GM12878 (cell line): Measurements from ENCODE around the gene MEGF11.

ENCODE experiments used
- CBX5 ChIP-seq: sonication (generic); IDR thresholded peaks from 2 replicates; pipeline ENCODE4 v1.6.1; 2016; ENCODE audit warnings: low read depth, moderate library complexity, mild to moderate bottlenecking, inconsistent platforms
- CHD1 ChIP-seq: IDR thresholded peaks from 2 replicates; pipeline ENCODE4 v1.6.1; 2012; ENCODE audit warnings: low read depth, low read length, improper control_type of control experiment
- CREB1 ChIP-seq: IDR thresholded peaks from 2 replicates; pipeline ENCODE4 v1.6.1; 2012; ENCODE audit warnings: low read depth, mild to moderate bottlenecking, inconsistent platforms
- CTCF ChIP-seq, 3 experiments: IDR thresholded peaks in 2 of 3; conservative IDR thresholded peaks in 1 of 3; 2 replicates each; pipeline ENCODE4 v1.5.1; 2011; ENCODE audit warnings: low read depth in 3 of 3, low read length in 3 of 3, mild to moderate bottlenecking in 3 of 3, control low read depth in 2 of 3, moderate library complexity in 2 of 3, inconsistent platforms in 1 of 3, mixed read lengths in 1 of 3; ENCODE audit not compliant: control insufficient read depth in 2 of 3, insufficient read depth in 1 of 3; ENCODE audit errors: extremely low read depth in 1 of 3
- JUND ChIP-seq: IDR thresholded peaks from 2 replicates; pipeline ENCODE4 v1.6.1; 2012; ENCODE audit warnings: low read depth, mild to moderate bottlenecking, low read length, improper control_type of control experiment, moderate library complexity
- NRF1 ChIP-seq: conservative IDR thresholded peaks from 2 replicates; pipeline ENCODE4 v1.6.1; 2011; ENCODE audit warnings: mild to moderate bottlenecking, low read depth, low read length, improper control_type of control experiment
- RAD21 ChIP-seq: IDR thresholded peaks from 2 replicates; pipeline ENCODE4 v1.6.1; 2011; ENCODE audit warnings: mild to moderate bottlenecking, low read depth, low read length, moderate library complexity; ENCODE audit not compliant: insufficient read depth
- REST ChIP-seq: IDR thresholded peaks from 2 replicates; pipeline ENCODE4 v1.6.1; 2012; ENCODE audit warnings: mild to moderate bottlenecking, low read depth, low read length
- TCF7 ChIP-seq: IDR thresholded peaks from 2 replicates; pipeline ENCODE4 v1.6.1; 2014; ENCODE audit warnings: antibody characterized with exemption, borderline replicate concordance
- ZNF274 ChIP-seq: IDR thresholded peaks from one replicate; pipeline ENCODE4 v1.8.0; 2011; ENCODE audit not compliant: insufficient read length, insufficient read depth
- ZSCAN29 ChIP-seq: fragments of 450-650 bp; IDR thresholded peaks from 2 replicates; pipeline ENCODE4 v1.6.1; 2017; ENCODE audit warnings: mild to moderate bottlenecking, moderate library complexity

DNA sequence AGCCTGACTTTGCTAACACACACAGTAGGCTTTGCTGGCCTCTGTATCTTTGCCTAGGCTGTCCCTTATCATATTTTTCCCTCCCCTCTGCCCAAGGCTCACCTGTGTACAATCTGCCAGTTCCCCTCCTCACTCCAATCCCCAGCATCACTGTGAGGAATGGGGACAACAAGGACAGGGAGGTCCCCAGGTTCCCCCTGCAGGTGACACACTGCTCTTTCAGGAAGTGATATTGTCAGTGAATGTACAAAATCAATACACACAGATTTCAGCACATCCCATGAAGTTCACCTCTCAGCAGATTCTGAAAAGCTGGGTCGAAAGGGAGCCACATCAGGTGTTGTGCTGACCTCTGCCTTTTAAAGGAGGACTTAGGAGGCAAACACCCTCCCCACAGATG lies 206.8 kb downstream of the MEGF11 start:
- TF ChIP-seq REST (no peak), CTCF (IDR thresholded peaks at IDR 0.05 in 2 of 3, conservative IDR thresholded peaks at IDR 0.05 in 1 of 3; ENCODE audit: control insufficient read depth in 2 of 3, extremely low read depth in 1 of 3, insufficient read depth in 1 of 3, low read depth in 3 of 3, low read length in 3 of 3) (peak; percentile 35 to 39 (median 37); a peak in 4 of 6 replicates), CREB1 (no peak), NRF1 (no peak), JUND (no peak), CHD1 (no peak), RAD21 (peak; percentile 41; the same call in 1 of the 2 replicates), ZSCAN29 (no peak), ZNF274 (no peak), CBX5 (no peak), TCF7 (no peak)
